Lower leg skin (tissue), 3 donors: Measurements from ENCODE around the gene AJAP1.

ENCODE experiments used
- POLR2A ChIP-seq, 2 donors: fragments of 450-650 bp; IDR thresholded peaks; one replicate each; pipeline ENCODE4 v1.6.1; 2016 to 2017; ENCODE audit warnings: antibody characterized with exemption in 2 of 2, mild to moderate bottlenecking in 1 of 2, moderate library complexity in 1 of 2
- TF ChIP-seq, protein P1 (sequence below), 3 donors: fragments of 450-650 bp; IDR thresholded peaks; one replicate each; pipeline ENCODE4 v1.5.1; 2016; ENCODE audit warnings: antibody characterized with exemption in 3 of 3, mild to moderate bottlenecking in 3 of 3, moderate library complexity in 2 of 3

DNA sequence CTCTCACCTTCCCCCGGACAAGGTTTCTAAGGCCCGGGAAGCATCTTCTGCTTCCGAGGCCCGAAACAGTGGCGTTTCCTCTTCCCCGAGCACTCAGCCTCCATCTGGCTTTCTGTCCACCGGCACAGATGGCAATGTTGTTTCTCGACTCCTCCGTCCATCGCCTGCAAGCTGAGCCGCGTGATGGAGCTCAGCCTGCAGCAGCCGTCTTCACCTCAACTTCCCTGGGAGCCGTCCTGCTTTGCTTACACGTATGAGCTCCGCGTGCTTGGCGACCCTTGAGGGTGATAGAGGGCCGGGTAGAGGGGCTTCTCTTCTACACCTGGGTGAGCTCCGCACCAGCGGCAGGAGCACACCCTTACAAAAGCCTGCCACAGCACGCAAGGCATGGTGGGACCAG lies 80.4 kb downstream of the AJAP1 start:
- TF ChIP-seq, protein P1, sequence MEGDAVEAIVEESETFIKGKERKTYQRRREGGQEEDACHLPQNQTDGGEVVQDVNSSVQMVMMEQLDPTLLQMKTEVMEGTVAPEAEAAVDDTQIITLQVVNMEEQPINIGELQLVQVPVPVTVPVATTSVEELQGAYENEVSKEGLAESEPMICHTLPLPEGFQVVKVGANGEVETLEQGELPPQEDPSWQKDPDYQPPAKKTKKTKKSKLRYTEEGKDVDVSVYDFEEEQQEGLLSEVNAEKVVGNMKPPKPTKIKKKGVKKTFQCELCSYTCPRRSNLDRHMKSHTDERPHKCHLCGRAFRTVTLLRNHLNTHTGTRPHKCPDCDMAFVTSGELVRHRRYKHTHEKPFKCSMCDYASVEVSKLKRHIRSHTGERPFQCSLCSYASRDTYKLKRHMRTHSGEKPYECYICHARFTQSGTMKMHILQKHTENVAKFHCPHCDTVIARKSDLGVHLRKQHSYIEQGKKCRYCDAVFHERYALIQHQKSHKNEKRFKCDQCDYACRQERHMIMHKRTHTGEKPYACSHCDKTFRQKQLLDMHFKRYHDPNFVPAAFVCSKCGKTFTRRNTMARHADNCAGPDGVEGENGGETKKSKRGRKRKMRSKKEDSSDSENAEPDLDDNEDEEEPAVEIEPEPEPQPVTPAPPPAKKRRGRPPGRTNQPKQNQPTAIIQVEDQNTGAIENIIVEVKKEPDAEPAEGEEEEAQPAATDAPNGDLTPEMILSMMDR (IDR thresholded peaks at IDR 0.05) = no peak
- TF ChIP-seq POLR2A (IDR thresholded peaks at IDR 0.05) = no peak
